HCT116 (cell line): ENCODE data around the gene RUNX2. TPM values are rescaled to one million over a fixed set of nuclear protein-coding genes. Genes with fewer than 3 reads are reported as not detected.

Experiments
- ATAC-seq: fragments of 200-7000 bp; cut with Tn5 transposase; 2 replicates; pipeline ENCODE4 v1.9.1; 2020; ENCODE audit warnings: mild to moderate bottlenecking, moderate library complexity
- BruUV-seq: library from RNA; stranded (reverse); fragments of 400-500 nt; replicated peaks from 2 replicates; lab custom pipeline; 2021; lab: Mats Ljungman, UMichigan
- CTCF ChIA-PET: fragments of 300-600 bp; sonication (Branson Sonifier 250); formaldehyde crosslinking; loops from one replicate; lab custom pipeline; 2021; ENCODE audit warnings: antibody characterized with exemption; lab: Charles Lee
- POLR2A ChIA-PET: fragments of 300-600, 350-600 bp; sonication (Branson Sonifier 250); formaldehyde crosslinking; loops from one replicate; lab custom pipeline; 2021; ENCODE audit warnings: antibody characterized with exemption; lab: Charles Lee
- RAD21 ChIA-PET, 2 experiments: fragments of 300-600 bp; sonication (Branson Sonifier 250); formaldehyde crosslinking; loops; one replicate each; lab custom pipeline; 2023; ENCODE audit warnings: low total read pairs in 2 of 2; ENCODE audit not compliant: uncharacterized antibody in 2 of 2, unreplicated experiment in 2 of 2, low non-redundant PET in 1 of 2; lab: Charles Lee
- DNase-seq: peaks from one replicate; pipeline ENCODE4 v3.0.0-alpha.2; 2010; ENCODE audit warnings: low read depth, low spot score
- H2AFZ ChIP-seq: fragments of 200-600 bp; shearing (Covaris generic), sonication (generic); 2 replicates; pipeline ENCODE4 v1.6.1; 2017; ENCODE audit warnings: low read depth, mixed run types, mixed read lengths, antibody characterized with exemption, low read length; ENCODE audit not compliant: poor library complexity, severe bottlenecking
- H3K27ac ChIP-seq: 2 replicates; pipeline ENCODE4 v1.5.1; 2012; ENCODE audit warnings: low read depth, low read length
- H3K27me3 ChIP-seq: fragments of 200-600 bp; sonication (generic); 2 replicates; pipeline ENCODE4 v1.6.1; 2016; ENCODE audit warnings: mixed run types, low read length, mixed read lengths; ENCODE audit not compliant: insufficient read depth
- H3K36me3 ChIP-seq, 2 experiments: fragments of 200-500 bp in 1 of 2; fragments of 200-600 bp in 1 of 2; sonication (Bioruptor generic) in 1 of 2; sonication (generic) in 1 of 2; 2 replicates each; pipeline versions ENCODE4 v1.5.1 to v1.6.1; 2014 to 2016; ENCODE audit warnings: low read length in 2 of 2, inconsistent platforms in 1 of 2, mixed read lengths in 1 of 2, mixed run types in 1 of 2; ENCODE audit not compliant: insufficient read depth in 2 of 2, control insufficient read depth in 1 of 2
- H3K4me1 ChIP-seq, 2 experiments: fragments of 200-600 bp in 1 of 2; sonication (generic) in 1 of 2; 2 replicates each; pipeline versions ENCODE4 v1.5.1 to v1.6.1; 2012 to 2017; ENCODE audit warnings: low read length in 2 of 2, inconsistent platforms in 1 of 2, mild to moderate bottlenecking in 1 of 2, mixed read lengths in 1 of 2, mixed run types in 1 of 2, moderate library complexity in 1 of 2; ENCODE audit not compliant: insufficient read depth in 2 of 2, control insufficient read depth in 1 of 2
- H3K4me2 ChIP-seq: fragments of 200-600 bp; sonication (generic); 2 replicates; pipeline ENCODE4 v1.6.1; 2017; ENCODE audit warnings: mixed run types, low read length, mixed read lengths
- H3K4me3 ChIP-seq, 2 experiments: fragments of 200-600 bp in 1 of 2; sonication (generic) in 1 of 2; replicated peaks in 1 of 2; 2 replicates each; pipeline ENCODE4 v1.5.1; 2011 to 2016; ENCODE audit warnings: low read length in 2 of 2, control low read depth in 1 of 2, low read depth in 1 of 2, mild to moderate bottlenecking in 1 of 2, mixed read lengths in 1 of 2, mixed run types in 1 of 2
- H3K79me2 ChIP-seq: fragments of 200-600 bp; sonication (generic); 2 replicates; pipeline ENCODE4 v1.6.1; 2017; ENCODE audit warnings: mild to moderate bottlenecking, mixed run types, low read length, moderate library complexity, mixed read lengths; ENCODE audit not compliant: insufficient read depth
- H3K9ac ChIP-seq: fragments of 200-600 bp; sonication (generic); 2 replicates; pipeline ENCODE4 v1.6.1; 2016; ENCODE audit warnings: low read length, mixed read lengths
- H3K9me2 ChIP-seq: fragments of 200-600 bp; sonication (generic), shearing (Covaris generic); 2 replicates; pipeline ENCODE4 v1.6.1; 2017; ENCODE audit warnings: mixed run types, mild to moderate bottlenecking, moderate library complexity; ENCODE audit not compliant: insufficient read depth
- H3K9me3 ChIP-seq, 2 experiments: fragments of 200-500 bp in 1 of 2; fragments of 200-600 bp in 1 of 2; sonication (Bioruptor generic) in 1 of 2; sonication (generic) in 1 of 2; 2 replicates each; pipeline ENCODE4 v1.6.1; 2014 to 2017; ENCODE audit warnings: low read length in 2 of 2, mixed read lengths in 2 of 2, inconsistent platforms in 1 of 2, low read depth in 1 of 2, mild to moderate bottlenecking in 1 of 2, mixed run types in 1 of 2, moderate library complexity in 1 of 2; ENCODE audit not compliant: control insufficient read depth in 1 of 2, insufficient read depth in 1 of 2
- H4K20me1 ChIP-seq: fragments of 200-600 bp; sonication (generic), shearing (Covaris generic); 2 replicates; pipeline ENCODE4 v1.6.1; 2017; ENCODE audit warnings: mixed run types, mild to moderate bottlenecking, moderate library complexity; ENCODE audit not compliant: insufficient read depth
- CEBPB ChIP-seq: IDR thresholded peaks from 2 replicates; pipeline ENCODE4 v1.6.1; 2012; ENCODE audit warnings: low read depth
- EGR1 ChIP-seq: IDR thresholded peaks from 2 replicates; pipeline ENCODE4 v1.6.1; 2012; ENCODE audit warnings: low read depth
- EZH2phosphoT487 ChIP-seq: fragments of 200-600 bp; IDR thresholded peaks from 2 replicates; pipeline ENCODE4 v1.6.1; 2018; ENCODE audit warnings: antibody characterized with exemption, borderline replicate concordance
- JUND ChIP-seq: IDR thresholded peaks from 2 replicates; pipeline ENCODE4 v1.6.1; 2012
- POLR2AphosphoS5 ChIP-seq: IDR thresholded peaks from 2 replicates; pipeline ENCODE4 v1.6.1; 2011; ENCODE audit warnings: mild to moderate bottlenecking, low read depth, low read length, moderate library complexity
- SIN3A ChIP-seq: IDR thresholded peaks from 2 replicates; pipeline ENCODE4 v1.6.1; 2012; ENCODE audit warnings: low read depth
- YY1 ChIP-seq: IDR thresholded peaks from 2 replicates; pipeline ENCODE4 v1.6.1; 2011; ENCODE audit warnings: low read length, low read depth, moderate library complexity, mild to moderate bottlenecking; ENCODE audit not compliant: insufficient replicate concordance; ENCODE audit errors: extremely low read depth
- ZNF274 ChIP-seq: fragments of 200-500 bp; sonication (Bioruptor generic); IDR thresholded peaks from 2 replicates; pipeline ENCODE4 v1.6.1; 2014; ENCODE audit warnings: mild to moderate bottlenecking, low read depth, low read length, inconsistent platforms
- intact Hi-C: fragments of 100-400 bp; cut with micrococcal nuclease; formaldehyde crosslinking; loops from 2 replicates; pipeline ENCODE4 v1.10.0; 2022
- total RNA-seq: library from RNA; stranded (reverse); gene quantifications from one replicate; pipeline ENCODE4 v1.2.1, GENCODE V29; 2021; ENCODE audit not compliant: unreplicated experiment
- TF ChIP-seq, protein P1 (sequence below), 3 experiments: fragments of 200-600 bp in 1 of 3; sonication (generic) in 1 of 3; IDR thresholded peaks in 2 of 3; conservative IDR thresholded peaks in 1 of 3; 2 replicates each; pipeline ENCODE4 v1.5.1; 2012 to 2017; ENCODE audit warnings: low read depth in 2 of 3, low read length in 2 of 3, antibody characterized with exemption in 1 of 3, borderline replicate concordance in 1 of 3, control low read depth in 1 of 3, mild to moderate bottlenecking in 1 of 3, mixed read lengths in 1 of 3, mixed run types in 1 of 3, moderate library complexity in 1 of 3; ENCODE audit not compliant: insufficient read depth in 1 of 3
- TF ChIP-seq, protein P2 (sequence below): IDR thresholded peaks from 2 replicates; pipeline ENCODE4 v1.6.1; 2011; ENCODE audit warnings: mild to moderate bottlenecking, low read length, moderate library complexity; ENCODE audit not compliant: insufficient replicate concordance; ENCODE audit errors: extremely low read depth

The RUNX2 gene
- total RNA-seq, 1 experiment from 2014 or later, result 1.1 TPM

DNA sequence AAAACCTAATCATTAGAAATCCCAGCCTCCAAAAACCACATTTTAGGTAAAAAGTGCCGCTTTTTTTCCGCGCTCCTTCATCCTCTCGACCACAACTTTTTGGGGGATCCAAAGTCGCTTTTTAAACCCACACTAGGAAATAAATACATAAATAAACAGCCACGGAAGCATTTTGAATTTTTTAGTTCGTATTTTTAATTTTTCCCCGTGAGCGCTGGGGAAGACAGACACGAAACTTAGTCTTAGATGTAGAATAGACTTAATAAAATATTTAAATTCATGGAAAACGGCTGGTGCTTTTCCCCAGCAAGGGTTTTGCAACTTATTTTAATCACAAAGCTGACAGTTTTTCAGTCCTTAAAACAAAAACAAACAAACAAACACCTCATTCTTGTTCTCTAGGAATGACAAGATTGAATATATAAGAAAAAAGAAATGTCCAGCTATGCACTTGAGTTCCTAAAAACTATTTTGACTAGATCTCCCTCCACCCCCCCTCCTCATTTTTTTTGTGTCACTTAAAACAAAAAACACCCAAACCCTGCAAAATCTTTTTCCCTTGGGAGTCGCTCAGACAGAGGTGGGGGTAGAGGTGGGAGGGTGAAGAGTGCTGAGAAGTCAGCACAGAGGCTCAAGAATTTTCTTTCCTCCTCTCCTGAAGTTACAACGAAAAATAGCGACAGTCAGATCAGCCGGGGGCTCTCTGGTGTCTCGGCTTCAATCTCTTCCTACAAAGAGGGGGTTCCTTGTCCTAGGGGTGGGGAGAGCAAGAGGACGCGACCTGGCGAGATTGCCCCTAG lies 93.0 kb downstream of the RUNX2 start:
- CTCF ChIA-PET, result interaction anchor here (1.2 to 2.1 kb wide), 3 partner anchors 293 to 946 kb away, joined by 3 to 11 read pairs (median 5); no protein-coding TSS in a partner anchor

More for the DNA sequence above, 93.0 kb downstream of the RUNX2 start:
- peak overlapping the region; percentile 50 to 73 for H3K4me3 ChIP-seq
- H3K79me2 ChIP-seq, result no peaks in the 10 kb centered on the region
- ChIA-PET POLR2A (no interaction called here), RAD21 (no interaction called here)
- H3K4me1 ChIP-seq, result peaks cover 8 to 36% of the 10 kb centered on the region in 2 experiments
- TF ChIP-seq ZNF274 (no peak), CEBPB (no peak), POLR2AphosphoS5 (no peak), JUND (no peak), SIN3A (no peak), YY1 (no peak), EZH2phosphoT487 (no peak), EGR1 (no peak)
- TF ChIP-seq, protein P1, sequence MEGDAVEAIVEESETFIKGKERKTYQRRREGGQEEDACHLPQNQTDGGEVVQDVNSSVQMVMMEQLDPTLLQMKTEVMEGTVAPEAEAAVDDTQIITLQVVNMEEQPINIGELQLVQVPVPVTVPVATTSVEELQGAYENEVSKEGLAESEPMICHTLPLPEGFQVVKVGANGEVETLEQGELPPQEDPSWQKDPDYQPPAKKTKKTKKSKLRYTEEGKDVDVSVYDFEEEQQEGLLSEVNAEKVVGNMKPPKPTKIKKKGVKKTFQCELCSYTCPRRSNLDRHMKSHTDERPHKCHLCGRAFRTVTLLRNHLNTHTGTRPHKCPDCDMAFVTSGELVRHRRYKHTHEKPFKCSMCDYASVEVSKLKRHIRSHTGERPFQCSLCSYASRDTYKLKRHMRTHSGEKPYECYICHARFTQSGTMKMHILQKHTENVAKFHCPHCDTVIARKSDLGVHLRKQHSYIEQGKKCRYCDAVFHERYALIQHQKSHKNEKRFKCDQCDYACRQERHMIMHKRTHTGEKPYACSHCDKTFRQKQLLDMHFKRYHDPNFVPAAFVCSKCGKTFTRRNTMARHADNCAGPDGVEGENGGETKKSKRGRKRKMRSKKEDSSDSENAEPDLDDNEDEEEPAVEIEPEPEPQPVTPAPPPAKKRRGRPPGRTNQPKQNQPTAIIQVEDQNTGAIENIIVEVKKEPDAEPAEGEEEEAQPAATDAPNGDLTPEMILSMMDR (IDR thresholded peaks at IDR 0.05 in 2 of 3, conservative IDR thresholded peaks at IDR 0.05 in 1 of 3; ENCODE audit: borderline replicate concordance in 1 of 3, insufficient read depth in 1 of 3, low read depth in 2 of 3, low read length in 2 of 3), result no peak
- TF ChIP-seq, protein P2, sequence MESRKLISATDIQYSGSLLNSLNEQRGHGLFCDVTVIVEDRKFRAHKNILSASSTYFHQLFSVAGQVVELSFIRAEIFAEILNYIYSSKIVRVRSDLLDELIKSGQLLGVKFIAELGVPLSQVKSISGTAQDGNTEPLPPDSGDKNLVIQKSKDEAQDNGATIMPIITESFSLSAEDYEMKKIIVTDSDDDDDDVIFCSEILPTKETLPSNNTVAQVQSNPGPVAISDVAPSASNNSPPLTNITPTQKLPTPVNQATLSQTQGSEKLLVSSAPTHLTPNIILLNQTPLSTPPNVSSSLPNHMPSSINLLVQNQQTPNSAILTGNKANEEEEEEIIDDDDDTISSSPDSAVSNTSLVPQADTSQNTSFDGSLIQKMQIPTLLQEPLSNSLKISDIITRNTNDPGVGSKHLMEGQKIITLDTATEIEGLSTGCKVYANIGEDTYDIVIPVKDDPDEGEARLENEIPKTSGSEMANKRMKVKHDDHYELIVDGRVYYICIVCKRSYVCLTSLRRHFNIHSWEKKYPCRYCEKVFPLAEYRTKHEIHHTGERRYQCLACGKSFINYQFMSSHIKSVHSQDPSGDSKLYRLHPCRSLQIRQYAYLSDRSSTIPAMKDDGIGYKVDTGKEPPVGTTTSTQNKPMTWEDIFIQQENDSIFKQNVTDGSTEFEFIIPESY, result no peak
- no peaks in the 10 kb centered on the region for H3K36me3 ChIP-seq
- intact Hi-C loops, result loop anchor here (1.0 to 5.0 kb wide), 2 partner anchors 293 to 501 kb away; no protein-coding TSS in a partner anchor
- no peaks in the 10 kb centered on the region for H4K20me1 ChIP-seq
- H3K9ac ChIP-seq, result peak overlapping the region; percentile 51
- peaks cover 18% of the 10 kb centered on the region for H3K27me3 ChIP-seq
- H2AFZ ChIP-seq, result peak overlapping the region; percentile 81
- DNase-seq (no peak), ATAC-seq (peak; percentile 1; the same call in 1 of the 2 replicates)
- no peaks in the 10 kb centered on the region for H3K9me2 ChIP-seq
- no TSS peak for BruUV-seq
- no peaks in the 10 kb centered on the region for H3K9me3 ChIP-seq
- H3K4me2 ChIP-seq, result peak overlapping the region; percentile 100
- H3K27ac ChIP-seq, result peak overlapping the region; percentile 26; the same call in 1 of the 2 replicates
